ENCODE data around the gene LCOR.

DNA sequence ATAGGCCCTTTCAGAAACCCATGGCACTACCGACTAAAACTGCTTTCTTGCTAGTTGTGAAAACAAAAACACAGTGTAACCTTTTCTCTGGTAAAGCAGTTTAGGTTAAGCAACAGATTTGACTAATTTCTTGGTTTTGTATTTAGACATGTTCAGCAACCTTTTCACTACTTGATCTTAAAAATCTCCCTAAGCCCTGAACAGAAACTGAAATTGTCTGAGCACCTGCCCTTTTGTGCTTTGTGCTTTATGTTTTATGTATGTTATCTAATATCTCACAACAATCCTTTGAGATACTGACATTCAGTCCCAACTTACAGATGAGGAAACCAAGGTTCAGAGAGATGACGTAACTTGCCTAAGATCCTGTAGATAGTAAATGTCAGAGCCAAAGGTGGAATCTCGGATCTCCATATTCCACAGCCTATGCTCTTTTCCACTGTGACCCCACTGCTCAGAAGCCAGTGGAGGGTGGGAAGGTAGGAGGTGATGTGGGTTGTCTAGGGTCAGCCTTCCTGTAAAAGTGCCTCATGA lies 146.6 kb downstream of the LCOR start:
- TF ChIP-seq RARB (CRISPR knock-in tag; IDR thresholded peaks at IDR 0.05) (no peak), CSDC2 (CRISPR knock-in tag; IDR thresholded peaks at IDR 0.05) (no peak), GLIS3 (CRISPR knock-in tag; IDR thresholded peaks at IDR 0.05) (no peak), ESRRG (CRISPR knock-in tag; IDR thresholded peaks at IDR 0.05) (no peak)
- TF ChIP-seq, protein P1, sequence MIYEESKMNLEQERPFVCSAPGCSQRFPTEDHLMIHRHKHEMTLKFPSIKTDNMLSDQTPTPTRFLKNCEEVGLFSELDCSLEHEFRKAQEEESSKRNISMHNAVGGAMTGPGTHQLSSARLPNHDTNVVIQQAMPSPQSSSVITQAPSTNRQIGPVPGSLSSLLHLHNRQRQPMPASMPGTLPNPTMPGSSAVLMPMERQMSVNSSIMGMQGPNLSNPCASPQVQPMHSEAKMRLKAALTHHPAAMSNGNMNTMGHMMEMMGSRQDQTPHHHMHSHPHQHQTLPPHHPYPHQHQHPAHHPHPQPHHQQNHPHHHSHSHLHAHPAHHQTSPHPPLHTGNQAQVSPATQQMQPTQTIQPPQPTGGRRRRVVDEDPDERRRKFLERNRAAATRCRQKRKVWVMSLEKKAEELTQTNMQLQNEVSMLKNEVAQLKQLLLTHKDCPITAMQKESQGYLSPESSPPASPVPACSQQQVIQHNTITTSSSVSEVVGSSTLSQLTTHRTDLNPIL (CRISPR knock-in tag; IDR thresholded peaks at IDR 0.05; ENCODE audit: low read depth) = no peak

All from SK-N-SH treated with all-trans-retinoic acid at 6 μM for 48 hours (cell line).